Measurements from ENCODE around the gene PSG4. TPM values are rescaled to one million over a fixed set of nuclear protein-coding genes. Genes with fewer than 3 reads are reported as not detected.
"Not testable (repeated sequence)": the region's sequence is repeated elsewhere in the genome, so short reads cannot be mapped to it uniquely, and the experiment has no call there.

The PSG4 gene
- total and polyA plus RNA-seq, 2 of the 8 experiments (the other 6 are each of a cell fraction or from before 2014, with no cell fraction given): not detected

DNA sequence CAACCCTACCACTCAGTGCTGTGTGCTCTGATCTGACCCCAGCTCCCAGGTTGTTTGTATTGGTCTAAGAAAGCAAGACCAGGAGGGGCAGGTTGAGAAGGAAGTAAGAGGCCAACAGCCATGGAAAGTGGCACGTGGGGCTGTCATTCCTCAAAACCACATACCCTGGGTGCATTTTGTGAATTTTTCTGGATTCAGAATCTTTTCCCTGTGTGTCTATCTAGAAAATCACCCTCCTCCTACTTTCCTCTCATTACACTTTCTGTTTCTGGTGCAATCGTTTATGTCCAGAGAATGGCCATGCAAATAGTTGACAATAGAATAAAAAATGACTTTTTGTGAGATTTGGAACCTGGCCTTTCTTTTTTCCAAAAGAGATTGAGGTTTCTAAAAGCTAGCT lies 43.2 kb downstream of the PSG4 start:
- CTCF ChIA-PET (ENCODE audit: partially characterized antibody); H3K56ac ChIP-seq (replicated peaks; ENCODE audit: insufficient read length, low read depth, low read length): not testable (repeated sequence)

More for the DNA sequence above, 43.2 kb downstream of the PSG4 start:
- H3K4me3 ChIP-seq (ENCODE audit: extremely low read depth in 1 of 4, insufficient read depth in 2 of 4, low read depth in 3 of 4, low read length in 4 of 4); H4K8ac ChIP-seq (ENCODE audit: extremely low read depth, insufficient read depth, low read length); H4K20me1 ChIP-seq (replicated peaks in 1 of 2; ENCODE audit: control insufficient read depth in 1 of 2, insufficient read depth in 2 of 2, low read length in 2 of 2); H3K27ac ChIP-seq (ENCODE audit: low read depth, low read length); DNase-seq (ENCODE audit: low read depth in 1 of 2, low spot score in 2 of 2); H3K23me2 ChIP-seq (ENCODE audit: low read depth, low read length); H3K4ac ChIP-seq (replicated peaks; ENCODE audit: insufficient read length, low read depth, low read length); H4K91ac ChIP-seq (replicated peaks; ENCODE audit: insufficient read length, low read length); H2BK12ac ChIP-seq (ENCODE audit: low read depth, low read length); H2BK20ac ChIP-seq (ENCODE audit: low read length); H3K9ac ChIP-seq (replicated peaks in 1 of 4; ENCODE audit: extremely low read depth in 1 of 4, low read depth in 3 of 4, low read length in 3 of 4); H2BK5ac ChIP-seq (ENCODE audit: low read depth, low read length); H3K4me2 ChIP-seq (ENCODE audit: insufficient read depth in 1 of 2, low read depth in 2 of 2, low read length in 2 of 2); H2BK15ac ChIP-seq (ENCODE audit: low read length); H3K4me1 ChIP-seq (replicated peaks in 1 of 4; ENCODE audit: control insufficient read depth in 3 of 4, insufficient read depth in 4 of 4, low read length in 3 of 4); FAIRE-seq; H3K36me3 ChIP-seq (ENCODE audit: control insufficient read depth in 2 of 4, insufficient read depth in 4 of 4, low read length in 3 of 4); H2AK5ac ChIP-seq (ENCODE audit: low read depth, low read length); H2BK120ac ChIP-seq (replicated peaks; ENCODE audit: low read depth, low read length); H3K14ac ChIP-seq (ENCODE audit: insufficient read length); POLR2A ChIA-PET (ENCODE audit: partially characterized antibody); H4K5ac ChIP-seq (ENCODE audit: insufficient read length, low read depth, low read length); H3K23ac ChIP-seq (ENCODE audit: insufficient read length); H3K79me1 ChIP-seq (ENCODE audit: low read depth, low read length); H3K27me3 ChIP-seq (replicated peaks in 1 of 4; ENCODE audit: control insufficient read depth in 3 of 4, extremely low read depth in 1 of 4, insufficient read depth in 3 of 4, low read length in 3 of 4); H2AFZ ChIP-seq (ENCODE audit: low read length); H3K79me2 ChIP-seq (ENCODE audit: control insufficient read depth in 1 of 2, insufficient read depth in 2 of 2, low read length in 2 of 2); H3K18ac ChIP-seq (ENCODE audit: extremely low read depth, low read length): not testable (repeated sequence)
- WGBS, 2 experiments (ENCODE audit: extremely low coverage in 1 of 2, insufficient coverage in 1 of 2, insufficient read length in 1 of 2, insufficient replicate concordance in 2 of 2, low coverage in 1 of 2, low lambda C conversion rate in 2 of 2, missing lambda C conversion rate in 1 of 2): 44% methylated on average over 2 of the region's 2 CpGs; no CpG with 5 or more reads in 1 of the 2 experiments
- peaks cover 24 to 50% of the 10 kb centered on the region in 2 experiments for H3K9me3 ChIP-seq (ENCODE audit: insufficient read depth in 2 of 2, low read depth in 1 of 2, low read length in 1 of 2)
